ENCODE measurements around the gene CPZ. TPM values are rescaled to one million over a fixed set of nuclear protein-coding genes. Genes with fewer than 3 reads are reported as not detected.

CPZ gene
- total RNA-seq, 1 donor from 2014 or later, result 6.3 TPM

DNA sequence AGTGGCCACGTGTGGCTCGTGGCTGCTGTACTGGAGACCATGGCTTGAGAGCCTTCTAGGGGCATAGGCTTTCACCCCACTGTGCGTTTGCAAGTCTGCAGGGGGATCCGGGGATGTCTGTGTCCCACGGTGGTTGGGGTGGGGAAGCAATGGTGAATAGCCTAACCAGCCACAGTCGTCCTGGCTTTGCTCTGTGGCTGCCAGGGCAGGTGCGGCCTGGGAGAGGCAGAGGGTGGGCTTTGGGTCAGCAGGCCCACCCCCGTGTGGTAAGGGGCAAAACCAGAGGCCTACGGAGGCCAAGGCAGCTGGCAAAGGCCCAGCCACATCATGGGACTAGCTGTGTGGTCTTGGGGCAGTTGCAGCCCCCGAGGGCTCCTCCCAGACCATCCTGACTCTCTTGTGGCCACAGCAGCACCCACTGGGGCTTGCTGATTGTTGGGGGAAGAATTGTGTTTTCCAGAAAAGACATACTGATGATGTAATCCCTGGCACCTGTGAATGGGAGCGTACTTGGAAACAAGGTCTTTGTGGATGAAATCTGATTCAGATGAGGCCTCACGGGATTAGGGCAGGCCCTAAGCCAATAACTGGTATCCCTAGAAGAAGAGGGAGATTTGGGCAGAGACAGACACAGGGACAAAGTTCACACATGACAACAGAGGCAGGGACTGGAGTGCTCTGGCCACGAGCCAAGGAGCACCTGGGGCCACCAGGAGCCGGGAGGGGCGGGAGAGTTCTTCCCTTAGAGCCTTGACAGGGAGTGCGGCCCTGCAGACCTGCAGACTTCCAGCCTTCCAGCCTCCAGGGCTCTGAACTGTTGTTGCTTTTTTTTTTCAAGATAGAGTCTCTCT, 2.9 kb downstream of the CPZ start:
- DNase-seq (ENCODE audit: low spot score), result peak; percentile 34

DNA sequence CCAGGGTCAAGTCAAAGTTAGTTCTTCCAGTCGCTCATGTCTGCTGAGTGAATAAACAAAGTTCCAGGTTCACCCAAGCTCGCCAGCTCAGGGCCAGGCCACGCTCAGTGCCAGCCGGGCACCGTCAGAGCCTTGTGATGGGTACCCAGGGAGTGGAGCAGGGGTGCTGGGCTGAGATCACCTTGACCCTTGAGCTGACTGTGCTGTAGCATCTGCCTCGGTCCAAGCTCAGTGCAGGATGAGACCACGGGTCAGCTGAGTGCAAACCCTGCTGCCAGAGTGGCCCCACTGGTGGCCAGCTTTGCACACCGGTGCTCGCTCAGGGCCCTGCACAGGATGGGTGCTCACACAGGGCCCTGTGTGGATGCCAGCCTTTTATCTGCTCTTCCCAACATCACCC, 4.3 kb downstream of the CPZ start:
- DNase-seq (ENCODE audit: low spot score), result no peak

DNA sequence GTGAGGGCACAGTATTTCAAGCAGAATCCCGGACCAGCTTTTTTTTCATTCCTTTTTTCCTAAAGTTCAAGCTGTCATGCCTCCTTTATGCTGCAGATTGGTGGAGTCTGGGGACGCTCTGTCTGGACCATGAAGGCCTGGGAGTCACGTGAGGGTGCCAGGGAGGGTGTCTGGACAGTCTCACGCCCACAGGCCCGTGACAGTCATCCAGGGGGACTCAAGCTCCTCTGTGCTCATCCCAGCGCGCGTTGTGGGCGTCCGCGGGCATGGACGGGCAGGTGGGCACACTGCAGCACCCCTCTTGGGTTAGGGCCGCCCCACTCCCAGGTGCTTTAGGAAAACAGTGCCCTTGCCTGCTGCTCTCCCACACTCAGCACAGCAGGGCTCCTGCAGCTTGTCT, 4.8 kb downstream of the CPZ start:
- DNase-seq (ENCODE audit: low spot score), result no peak

DNA sequence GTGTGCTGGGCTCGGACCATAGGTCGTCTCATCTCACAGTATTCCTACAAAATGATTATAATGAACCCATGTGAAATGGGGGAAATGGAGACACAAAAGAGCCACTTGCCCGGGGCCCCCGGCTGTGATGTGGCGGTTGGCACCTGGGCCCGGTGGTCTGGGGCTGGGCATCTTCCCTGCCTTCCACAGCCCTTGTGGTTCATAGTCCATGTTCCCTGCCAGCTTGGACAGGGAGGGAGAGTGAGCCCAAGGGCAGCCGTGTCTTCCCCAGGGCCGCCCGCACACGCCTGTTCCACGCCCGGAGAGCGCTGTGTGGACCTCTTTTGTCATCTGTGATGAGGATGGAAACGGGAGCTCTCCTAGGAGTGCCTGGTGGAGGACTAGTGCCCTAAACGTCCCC, 5.2 kb downstream of the CPZ start:
- no peak for DNase-seq (ENCODE audit: low spot score)

DNA sequence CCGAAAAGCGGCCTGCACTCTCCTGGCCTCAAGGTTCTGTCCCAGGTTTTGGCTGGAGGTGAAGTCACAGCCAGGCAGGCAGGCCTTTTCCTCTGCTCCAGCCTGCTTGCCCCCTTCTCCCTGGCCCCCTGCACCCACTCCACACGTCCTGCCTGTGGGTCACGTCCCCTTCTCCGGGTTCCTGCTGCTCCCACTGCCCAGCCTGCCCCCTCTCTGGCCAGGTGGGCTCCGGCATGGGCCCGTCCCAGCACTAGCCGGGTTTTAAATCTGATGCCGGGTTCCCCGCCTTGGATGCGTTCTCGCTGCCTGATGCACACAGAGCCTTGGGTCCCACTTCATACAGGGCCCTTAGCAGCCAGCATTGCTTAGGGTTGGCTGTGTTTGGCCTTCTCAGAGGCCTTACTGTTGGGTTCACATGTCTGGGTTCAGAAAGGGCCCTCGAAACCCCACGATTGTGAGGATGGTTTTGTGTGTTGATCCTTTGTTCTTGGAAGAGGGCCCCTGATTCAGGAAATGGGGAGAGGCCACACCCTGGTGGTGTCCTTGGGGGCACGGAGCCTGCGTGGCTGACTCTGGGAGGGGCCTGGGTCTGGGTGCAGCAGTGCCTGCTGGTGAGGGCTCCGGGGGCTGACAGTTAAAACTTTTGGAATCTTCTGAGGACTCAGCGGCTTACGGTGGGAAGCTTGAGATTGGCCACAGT, 6.0 kb downstream of the CPZ start:
- DNase-seq (ENCODE audit: low spot score), result no peak

DNA sequence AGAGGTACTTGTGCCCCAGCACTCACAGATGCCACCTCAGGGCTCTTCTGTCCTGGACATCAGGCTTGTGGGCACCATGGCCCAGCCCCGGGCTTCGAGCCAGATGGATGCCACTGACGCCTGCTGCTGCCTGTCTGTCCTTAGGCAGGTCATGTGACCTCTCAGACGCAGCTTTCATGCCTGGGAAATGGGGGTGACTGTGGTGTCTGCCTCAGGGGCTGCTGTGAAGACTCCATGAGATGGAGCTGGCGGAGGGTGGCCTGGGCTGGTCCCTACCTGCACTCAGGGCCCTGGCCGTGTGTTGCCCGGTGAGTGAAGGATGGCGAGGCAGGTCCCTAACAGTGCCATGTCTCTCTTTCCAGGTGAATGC, 6.5 kb downstream of the CPZ start:
- DNase-seq (ENCODE audit: low spot score), result no peak

DNA sequence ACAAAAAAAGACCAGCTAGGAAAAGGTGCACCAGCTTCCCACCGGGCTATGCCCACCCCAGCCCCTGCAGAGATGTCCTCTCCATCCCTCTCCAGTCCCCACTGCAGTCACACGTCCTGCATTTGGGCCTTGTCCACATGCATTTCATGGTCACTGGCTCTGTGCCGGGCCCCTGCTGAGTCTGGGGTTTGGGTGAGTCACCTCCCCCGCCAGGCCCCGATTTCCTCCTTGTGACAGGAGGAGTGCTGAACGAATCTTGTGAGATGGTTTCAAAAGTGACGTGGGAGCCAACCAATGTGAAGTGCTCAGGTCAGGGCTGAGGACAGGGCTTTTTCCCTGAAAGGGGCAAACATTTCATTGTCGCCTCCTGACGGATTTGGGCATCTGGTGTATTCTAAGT, 7.1 kb downstream of the CPZ start:
- no peak for DNase-seq (ENCODE audit: low spot score)

DNA sequence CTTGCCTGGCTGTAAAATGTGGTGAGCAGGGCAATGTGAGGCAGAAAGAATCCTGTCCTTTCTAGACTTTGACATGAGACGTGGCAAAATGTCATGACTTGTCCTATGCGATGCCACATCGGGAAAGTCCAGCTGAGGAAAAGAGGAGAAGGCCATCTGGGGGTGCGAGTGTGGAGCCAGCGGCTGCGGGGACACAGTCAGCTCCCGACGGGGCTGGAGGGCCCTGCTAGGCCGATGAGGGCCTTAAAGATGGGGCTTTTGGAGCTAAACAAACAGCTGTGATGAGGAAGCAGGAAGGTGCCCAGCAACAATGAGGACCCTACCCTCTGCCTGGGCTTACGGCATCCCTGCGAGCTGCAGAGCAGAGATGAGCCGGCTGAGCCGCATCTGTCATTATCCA, 7.7 kb downstream of the CPZ start:
- DNase-seq (ENCODE audit: low spot score), result no peak

DNA sequence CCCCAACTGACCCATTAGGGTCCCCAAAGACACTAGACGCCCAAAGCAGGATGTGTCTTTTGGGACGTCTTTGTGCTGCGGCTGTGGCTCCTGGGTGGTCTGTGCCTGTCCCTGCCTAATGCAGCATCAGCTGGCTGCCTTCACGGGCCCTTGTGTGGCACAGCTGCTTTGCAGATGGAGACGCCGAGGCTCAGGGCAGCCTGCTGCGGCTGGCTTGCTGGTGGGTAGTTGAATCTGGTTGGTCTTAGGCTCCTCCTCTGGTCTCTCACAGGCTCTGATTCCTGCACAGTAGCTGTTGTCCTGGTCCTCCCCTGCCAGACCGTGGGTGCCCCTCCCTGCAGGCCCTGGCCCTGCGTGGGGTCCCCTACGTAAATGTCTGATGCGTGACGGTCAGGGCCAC, 8.1 kb downstream of the CPZ start:
- no peak for DNase-seq (ENCODE audit: low spot score)

DNA sequence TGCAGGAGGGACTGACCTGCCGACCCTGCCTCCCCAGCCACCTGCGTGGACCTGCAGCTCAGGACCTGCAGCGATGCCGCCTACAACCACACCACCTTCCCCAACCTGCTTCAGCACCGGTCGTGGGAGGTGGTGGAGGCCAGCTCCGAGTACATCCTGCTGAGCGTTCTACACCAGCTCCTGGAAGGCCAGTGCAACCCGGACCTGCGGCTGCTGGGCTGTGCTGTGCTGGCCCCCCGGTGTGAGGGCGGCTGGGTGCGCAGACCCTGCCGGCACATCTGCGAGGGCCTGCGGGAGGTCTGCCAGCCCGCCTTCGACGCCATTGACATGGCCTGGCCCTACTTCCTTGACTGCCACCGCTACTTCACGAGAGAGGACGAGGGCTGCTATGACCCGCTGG, 8.5 kb downstream of the CPZ start:
- no peak for DNase-seq (ENCODE audit: low spot score)

DNA sequence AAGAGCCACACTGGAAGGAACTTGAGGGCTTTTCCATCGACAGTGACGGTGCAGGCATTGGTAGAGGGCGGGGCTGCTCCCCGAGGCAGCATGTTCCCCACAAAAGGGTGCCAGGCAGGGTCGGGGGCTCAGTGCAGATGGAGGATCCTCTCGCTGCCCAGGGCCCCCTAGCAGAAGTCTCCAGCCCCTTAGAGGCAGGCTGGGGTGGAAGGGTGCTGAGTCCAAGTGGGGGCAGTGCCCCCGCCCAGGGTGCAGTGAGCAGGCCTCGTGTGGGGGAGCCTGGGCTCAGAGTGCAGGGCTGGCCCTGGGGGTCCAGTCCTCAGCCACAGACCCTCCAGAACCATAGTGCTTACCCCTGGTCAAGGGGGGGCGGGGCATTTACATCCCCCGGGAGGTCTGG, 9.0 kb downstream of the CPZ start:
- DNase-seq (ENCODE audit: low spot score), result no peak

DNA sequence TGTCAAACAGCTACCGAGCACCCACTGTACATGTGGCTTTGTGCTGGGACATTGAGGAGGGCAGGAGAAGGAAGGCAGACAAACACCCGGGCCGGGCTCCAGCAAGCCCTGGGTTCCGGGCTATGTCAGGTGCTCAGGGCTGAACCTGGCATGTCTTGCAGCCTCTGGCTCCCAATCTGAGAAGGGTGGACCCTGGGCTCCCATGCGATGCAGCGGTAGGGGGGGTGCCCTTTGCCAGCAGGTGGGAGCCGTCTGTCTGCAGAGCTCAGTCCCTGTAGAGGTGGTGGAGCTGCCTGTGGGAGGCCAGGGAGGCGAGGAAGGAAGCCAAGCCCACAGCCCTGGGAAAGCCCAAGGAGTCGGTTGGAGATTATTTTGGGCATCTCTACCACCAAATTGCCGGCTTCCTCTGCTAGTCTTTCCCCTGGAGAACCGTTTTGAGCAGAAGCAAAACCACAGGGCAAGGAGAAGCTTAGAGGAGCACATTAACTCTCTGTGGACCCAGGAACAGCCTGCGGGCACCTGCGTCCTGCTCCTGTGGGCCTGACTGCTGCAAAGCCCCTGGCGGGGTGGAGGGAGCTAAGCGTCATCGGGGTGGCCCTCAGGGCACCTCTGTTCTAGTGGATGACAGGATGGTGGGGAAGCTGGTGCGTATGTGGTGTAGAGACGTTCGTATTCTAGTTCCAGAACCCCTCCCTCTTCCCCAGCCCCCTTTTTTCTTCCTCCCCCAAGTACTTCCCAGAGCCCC, 10.3 kb downstream of the CPZ start:
- no peak for DNase-seq (ENCODE audit: low spot score)

DNA sequence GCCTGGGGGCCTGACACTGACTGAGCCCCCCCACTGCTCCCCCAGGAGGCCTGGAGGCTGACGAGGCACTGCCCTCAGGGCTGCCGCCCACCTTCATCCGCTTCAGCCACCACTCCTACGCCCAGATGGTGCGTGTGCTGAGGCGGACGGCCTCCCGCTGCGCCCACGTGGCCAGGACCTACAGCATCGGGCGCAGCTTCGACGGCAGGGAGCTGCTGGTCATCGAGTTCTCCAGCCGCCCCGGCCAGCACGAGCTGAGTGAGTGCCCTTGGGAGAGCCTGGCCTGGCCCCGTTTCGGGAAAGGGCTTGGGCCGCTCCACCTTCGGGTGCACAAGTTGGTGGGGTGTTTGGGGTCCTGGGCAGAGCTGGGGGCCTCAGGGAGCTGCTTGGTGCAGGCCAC, 11.4 kb downstream of the CPZ start:
- no peak for DNase-seq (ENCODE audit: low spot score)

DNA sequence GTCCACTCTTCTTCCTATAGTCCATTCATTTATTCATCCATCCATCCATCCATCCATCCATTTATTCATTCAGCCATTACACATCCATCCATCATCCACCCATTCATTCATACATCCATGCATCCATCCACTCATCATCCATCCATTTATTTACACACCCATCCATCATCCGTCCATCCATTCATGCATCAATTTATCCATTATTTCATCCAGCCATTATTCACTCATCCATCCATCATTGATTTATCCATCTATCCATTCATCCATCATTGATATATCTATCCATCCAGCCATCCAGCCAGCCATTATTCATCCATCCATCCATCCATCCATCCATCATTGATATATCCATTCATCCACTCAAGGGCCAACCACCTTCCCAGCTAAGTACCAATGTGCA, 12.7 kb downstream of the CPZ start:
- no peak for DNase-seq (ENCODE audit: low spot score)

DNA sequence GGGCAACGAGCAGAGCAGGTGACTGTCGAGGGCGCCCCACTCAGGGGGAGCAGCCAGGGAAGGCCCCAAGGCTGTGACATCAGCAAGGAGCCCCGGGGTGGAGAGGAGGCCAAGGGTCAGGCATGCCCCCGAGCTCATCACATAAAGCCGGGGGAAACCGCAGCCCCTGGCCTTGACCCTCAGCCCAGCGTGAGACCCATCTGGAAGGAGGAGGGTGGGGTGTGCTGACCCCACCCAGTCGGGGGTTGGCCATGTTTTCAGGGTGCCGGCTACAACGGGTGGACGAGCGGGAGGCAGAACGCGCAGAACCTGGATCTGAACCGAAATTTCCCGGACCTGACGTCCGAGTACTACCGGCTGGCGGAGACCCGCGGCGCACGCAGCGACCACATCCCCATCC, 13.9 kb downstream of the CPZ start:
- DNase-seq (ENCODE audit: low spot score), result no peak

DNA sequence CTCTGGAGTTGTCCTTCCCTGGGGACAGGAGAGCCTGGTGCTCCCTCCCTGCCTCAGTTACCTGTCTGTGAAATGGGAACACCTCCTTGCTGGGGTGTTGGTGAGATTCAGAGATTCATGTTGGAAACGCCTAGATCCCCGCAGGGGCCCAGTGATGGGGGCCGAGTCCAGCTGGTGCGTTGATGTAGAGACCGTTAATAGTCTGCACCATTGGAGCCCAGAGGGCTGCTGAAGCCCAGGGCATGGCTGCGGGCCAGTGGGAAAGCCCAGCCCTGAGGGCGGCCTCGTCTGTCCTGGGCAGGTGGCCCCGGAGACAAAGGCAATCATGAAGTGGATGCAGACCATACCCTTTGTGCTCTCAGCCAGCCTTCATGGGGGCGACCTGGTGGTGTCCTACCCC, 14.4 kb downstream of the CPZ start:
- no peak for DNase-seq (ENCODE audit: low spot score)

DNA sequence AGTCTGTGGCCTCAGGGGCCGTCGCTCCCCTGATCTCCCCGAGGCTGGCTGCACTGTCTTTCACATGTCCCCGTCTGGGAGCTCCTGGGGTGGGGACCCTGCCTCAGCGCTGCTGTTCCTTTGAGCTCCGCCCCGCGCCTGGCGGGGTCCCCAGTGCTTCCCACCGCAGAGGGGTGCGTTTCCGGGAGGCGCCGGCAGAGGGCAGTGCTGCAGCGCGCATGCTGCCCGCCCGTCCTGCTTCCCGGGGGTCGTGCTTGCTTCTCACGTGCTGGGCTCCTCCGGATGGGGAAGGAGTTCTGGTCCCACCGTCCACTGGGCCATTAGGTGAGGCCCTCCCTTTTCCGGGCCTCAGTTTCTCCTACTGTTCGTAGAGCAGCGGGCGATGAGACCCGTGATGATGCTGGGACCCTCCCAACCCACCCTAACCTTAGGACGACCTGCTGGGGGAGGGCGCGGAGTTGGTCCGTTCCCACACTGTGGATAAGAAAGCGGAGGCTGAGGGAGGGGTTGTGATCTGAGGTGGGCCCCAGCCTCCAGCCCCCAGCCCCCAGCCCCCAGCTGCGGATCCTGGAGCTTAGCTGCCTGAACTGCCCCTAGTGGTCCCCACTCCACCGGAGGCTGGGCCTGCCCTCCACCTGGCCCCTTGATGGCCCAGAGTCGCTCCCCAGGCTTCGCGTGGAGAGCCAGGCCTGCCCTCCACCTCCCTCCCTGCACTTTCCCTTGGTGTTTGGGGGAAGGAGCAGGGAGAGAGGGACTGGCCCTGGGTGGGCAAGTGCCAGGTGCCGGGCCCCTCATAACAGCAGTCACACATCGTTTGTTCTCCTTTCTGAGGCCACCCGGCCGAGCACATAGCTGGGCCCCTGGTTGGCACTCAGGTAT, 15.3 kb downstream of the CPZ start:
- DNase-seq (ENCODE audit: low spot score), result no peak

DNA sequence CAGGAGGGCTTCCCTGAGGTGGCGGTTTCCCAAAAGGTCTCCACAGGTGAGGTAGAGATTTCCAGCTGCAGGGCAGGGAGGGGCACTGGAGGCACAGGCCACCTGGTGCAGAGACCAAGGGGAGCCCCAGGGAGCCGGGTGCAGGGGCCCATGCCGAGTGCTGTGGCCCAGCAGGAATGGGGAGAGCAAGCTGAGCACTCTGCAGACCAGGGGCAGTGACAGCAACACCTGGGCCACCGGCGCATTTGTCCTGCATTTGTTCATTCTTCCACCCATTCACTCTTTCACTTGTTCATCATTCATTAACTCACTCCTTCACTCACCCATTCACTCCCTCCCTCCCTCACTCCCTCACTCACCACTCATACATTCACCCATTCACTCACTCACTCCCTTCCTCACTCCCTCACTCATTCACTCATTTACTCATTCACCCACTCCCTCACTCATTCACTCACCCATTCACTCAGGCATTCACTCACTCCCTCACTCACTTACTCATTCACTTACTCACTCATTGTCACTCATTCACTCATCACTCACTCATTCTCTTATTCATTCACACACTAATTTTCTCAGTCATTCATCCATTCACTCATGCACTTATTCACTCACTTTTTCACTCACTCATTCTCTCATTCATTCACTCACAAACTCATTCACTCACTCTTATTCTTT, 16.3 kb downstream of the CPZ start:
- DNase-seq (ENCODE audit: low spot score), result no peak

DNA sequence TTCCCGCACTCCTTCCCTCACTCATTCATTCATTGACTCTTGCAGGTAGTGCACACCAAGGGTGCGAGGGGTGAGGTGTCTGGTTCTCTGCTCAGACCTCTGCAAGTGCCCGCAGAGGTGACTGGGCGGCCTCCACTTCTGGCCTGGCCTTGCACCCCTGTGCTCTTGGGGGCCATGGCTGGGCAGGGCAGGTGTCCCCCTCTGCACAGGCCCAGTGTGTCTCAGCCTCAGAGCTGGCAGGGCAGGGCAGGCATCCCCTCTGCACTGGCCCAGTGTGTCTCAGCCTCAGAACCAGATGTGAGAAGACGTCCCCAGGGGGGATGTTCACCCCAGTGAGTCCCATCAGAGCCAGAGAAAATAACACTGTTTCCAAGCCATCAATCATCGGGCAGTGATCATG, 16.8 kb downstream of the CPZ start:
- no peak for DNase-seq (ENCODE audit: low spot score)

DNA sequence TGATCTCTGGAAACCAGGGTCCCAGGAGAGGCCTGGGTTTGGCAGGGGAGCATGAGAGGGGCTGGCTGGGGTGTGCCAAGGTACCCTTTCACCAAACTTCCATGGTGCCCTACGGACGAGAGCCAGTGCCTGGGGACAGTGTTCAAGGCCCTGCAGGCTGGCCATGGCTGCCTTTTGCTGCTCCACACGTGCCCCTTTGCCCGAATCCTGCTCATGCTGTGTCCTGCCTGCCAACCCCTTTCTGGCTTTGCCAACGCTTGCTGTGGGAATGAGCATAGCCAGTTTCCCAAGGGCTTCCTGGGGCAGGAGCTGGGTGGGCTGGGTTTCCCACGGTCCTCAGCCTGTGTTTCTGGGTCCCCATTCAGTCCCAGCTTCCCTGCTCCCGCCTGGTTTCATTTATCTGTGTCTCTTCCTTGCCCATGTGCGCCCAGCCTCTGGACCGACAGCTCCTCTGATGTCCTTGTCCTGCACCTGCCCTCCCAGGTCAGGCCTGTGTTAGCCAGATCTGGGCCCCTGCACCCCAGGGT, 17.3 kb downstream of the CPZ start:
- DNase-seq (ENCODE audit: low spot score), result no peak
